HG03097 (cell line): ENCODE data around the gene MED8.
"Not testable (repeated sequence)": the region's sequence is repeated elsewhere in the genome, so short reads cannot be mapped to it uniquely, and the experiment has no call there.

ENCODE experiments used
- ATAC-seq: cut with Tn5 transposase; IDR thresholded peaks from one replicate; pipeline ENCODE4 v1.9.1; 2021; ENCODE audit not compliant: unreplicated experiment, low FRiP score

MED8 gene

GRCh38 chr1:43387976-43388599 lies 1.5 kb downstream of the MED8 start:
- ATAC-seq: no peak

- no peak for ATAC-seq
These were observed 2.9 kb downstream of the MED8 start for GRCh38 chr1:43386676-43387075.

GRCh38 chr1:43383449-43383848 lies 6.2 kb downstream of the MED8 start:
- ATAC-seq: no peak

DNA sequence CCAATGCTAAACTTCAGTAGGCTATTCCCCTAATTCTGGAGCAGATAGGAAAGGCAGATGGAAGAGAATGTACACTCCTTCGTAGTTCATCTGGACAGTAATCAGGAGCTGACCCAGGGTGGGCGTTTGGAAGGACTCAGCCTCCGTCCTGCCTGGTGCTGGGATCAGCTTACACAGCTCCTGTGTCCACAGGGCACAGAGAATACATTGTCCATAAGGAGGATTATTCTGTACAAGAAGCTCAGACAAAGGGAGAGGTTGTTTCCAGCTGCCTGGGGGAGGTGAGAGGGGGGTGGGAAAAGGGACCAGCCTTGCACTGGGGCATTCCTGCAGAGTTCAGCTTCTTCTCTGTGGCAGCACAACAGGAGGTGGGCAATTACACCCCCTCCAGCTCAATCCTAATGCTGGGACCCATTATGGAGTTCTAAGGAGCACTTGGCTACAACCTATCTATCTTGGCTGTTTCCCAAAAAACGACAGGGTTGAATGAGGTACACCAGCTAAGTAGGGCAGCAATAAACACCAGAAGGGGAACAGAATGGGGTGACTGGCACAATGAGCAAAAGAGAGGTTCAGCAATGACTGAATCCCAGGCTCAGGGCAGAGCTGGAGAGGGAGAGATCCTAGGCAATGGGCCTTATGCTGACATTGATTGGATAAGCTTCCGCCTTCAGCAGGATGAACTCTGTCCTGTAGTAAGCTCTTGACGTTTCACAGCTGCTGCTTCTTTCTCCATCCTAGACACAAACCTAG lies 7.4 kb downstream of the MED8 start:
- ATAC-seq: no peak

DNA sequence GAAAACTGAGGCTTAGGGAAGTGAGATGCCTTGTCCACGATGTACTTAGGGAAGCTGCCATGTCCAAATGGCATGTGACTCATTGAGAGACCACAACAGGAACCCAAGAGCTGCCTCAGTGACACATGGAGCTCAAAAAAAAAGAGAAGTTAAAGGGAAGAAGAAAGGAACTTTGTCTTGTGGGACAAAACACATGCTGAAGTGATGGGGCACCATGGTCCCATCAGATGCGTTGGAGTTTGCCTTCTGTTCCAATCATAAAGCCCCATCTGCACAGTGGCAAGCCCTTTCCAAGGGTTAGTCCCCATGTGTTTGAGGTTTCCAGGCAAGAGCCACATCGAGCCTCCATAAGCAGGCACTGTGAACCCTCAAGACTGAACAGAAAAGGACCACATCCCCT lies 8.0 kb downstream of the MED8 start:
- ATAC-seq: no peak

DNA sequence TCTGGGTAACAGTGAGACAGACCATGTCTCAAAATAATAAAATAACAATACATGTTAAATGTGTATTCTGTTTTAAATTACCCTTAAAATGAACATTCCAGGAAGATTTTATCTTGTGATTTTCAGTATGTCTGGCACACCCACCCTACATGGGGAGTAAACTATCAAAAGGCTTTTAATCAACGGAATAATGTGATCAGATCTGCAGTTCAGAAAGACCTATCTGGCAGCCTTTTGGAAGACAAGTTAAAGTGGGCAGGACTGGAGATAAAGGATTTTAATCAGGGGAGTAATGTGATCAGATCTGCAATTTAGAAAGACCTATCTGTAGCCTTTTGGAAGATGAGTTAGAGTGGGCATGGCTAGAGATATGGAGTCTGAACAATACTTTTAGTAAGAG lies 10.1 kb downstream of the MED8 start:
- no peak for ATAC-seq

DNA sequence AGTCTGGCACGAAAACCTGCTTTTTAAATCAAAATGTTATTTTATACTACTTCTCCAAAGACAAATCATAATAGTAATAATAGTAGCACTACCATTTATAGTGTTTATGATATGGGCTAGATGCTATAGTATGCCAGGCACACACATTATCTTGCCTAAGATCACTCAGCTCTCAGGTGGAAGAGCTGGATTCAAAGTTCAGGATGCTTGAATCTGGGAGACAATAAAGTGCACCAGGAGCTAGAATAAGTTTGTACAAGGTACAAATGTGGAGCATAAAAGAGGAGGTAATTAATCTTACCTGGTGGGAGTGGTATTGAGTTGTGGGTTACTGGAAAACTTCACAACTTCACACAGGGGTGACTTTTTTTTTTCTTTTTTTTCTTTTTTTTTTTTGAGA lies 11.8 kb downstream of the MED8 start:
- no peak for ATAC-seq

DNA sequence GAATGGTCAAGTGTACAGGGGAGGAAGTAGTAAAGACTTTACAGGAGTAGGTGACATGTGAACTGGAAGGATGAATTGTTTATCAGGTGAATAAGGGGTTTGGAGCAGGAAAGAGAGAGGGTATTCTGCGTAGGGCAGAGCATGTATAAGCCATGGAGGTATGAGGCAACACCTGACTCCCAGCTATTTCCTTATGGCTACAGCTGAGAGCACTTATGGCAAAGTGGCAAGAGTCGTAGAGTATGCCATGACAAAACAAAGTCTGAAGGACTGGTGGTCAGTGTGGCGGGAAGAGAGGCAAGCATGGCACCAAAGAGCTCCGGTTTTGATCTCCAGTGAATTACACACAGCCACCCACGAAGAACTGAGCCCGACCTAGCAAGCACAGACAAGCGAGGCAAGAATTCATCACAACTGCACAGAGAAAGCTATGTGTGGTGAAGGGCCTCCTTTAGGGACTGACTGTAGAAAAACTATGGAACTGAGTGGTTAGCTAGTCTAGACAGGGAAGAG lies 12.8 kb downstream of the MED8 start:
- ATAC-seq: no peak

DNA sequence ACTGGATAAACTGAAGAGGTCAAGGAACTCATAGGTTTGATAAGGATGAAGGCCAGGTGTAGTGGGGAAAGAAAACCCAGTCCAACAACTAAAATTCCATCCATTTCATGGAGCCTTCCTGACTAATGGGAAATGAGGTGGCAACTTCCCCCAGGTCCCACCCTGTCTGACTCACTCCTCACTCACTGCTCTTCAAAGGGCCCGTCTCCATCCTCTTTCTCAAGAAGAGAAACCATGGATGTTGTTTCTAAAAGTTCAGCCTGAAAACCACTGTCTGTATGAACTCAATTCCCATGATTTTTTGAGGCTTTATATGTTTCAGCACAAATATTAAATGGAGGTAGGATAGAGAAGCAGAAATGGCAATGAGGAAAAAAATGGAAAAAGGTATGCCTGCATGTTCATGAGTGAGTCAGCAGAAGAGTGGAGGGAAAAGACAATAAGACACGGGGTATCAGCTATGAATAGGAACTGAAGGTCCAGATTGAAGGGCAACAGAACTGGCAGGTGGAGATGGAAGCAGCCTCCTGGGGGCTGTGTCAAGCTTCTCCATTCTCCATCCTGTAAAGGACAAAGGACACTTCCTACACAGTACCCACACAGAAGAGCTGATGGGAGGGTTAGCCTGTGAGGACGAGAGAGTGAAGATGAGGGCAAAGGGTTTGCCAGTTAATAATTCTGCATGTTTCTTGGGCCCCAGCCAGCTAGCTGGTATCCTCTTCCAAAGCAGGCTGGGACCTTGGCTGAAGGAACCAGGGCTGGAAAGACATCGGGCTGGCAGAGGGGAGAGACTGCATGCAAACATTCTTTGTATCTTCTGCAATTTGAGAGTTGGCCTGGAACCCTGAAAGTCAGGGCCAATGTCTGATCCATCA lies 16.3 kb downstream of the MED8 start:
- ATAC-seq: no peak

DNA sequence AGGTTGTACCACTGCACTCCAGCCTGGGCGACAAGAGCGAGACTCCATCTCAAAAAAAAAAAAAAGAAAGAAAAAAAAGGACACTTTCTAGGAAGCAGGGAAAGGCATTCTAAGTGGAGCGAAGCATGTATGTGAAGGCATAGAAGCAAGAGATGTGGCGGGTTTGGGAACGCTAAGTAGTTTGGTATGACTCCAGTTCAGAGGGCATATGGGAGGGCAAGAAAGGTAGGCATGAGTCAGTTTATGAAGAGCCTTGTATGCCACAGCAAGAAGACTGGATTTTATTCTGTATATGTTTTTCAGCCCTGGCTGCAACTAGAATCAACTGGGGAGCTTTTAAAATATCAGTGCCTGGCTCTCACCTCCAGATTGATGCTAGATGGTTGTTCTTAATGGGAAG lies 17.4 kb downstream of the MED8 start:
- ATAC-seq: no peak

DNA sequence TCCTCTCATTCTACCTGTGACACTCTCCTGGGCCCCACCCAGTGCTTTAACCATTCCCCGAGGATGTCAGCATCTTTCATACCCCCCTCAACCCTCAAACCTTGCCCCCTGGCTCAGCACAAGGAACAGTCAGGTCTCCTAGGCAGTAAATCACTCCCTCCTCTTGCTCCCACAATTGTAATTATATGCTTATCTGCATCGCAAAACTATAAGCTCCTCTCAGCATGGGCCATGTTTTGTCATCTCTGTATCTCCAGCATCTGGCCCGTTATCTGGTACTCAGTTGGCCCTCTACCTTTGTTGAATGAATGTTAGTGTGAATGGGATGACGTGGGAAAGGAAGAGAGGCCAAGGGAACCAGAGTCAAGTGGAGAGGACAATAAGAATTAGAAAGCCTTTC lies 19.0 kb downstream of the MED8 start:
- ATAC-seq: no peak

GRCh38 chr1:43369779-43370178 lies 19.8 kb downstream of the MED8 start:
- ATAC-seq: not testable (repeated sequence)

DNA sequence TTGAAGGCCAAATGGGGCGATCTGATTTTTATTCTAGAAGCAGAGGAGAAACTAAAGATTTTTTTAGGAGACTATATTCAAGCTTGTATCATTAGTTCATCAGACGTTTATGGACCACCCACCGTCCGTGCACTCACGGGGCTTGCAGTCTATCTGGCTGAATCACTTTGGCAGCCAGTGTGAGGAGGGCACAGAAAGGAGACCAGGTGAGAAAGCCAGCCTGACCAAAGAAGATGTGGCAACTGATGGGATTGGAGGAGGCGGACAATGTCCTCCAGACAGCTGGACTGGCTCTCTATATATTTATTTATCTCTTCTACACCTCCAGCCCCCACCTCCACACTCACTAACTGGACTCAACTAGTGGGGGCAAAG lies 21.0 kb downstream of the MED8 start:
- no peak for ATAC-seq

DNA sequence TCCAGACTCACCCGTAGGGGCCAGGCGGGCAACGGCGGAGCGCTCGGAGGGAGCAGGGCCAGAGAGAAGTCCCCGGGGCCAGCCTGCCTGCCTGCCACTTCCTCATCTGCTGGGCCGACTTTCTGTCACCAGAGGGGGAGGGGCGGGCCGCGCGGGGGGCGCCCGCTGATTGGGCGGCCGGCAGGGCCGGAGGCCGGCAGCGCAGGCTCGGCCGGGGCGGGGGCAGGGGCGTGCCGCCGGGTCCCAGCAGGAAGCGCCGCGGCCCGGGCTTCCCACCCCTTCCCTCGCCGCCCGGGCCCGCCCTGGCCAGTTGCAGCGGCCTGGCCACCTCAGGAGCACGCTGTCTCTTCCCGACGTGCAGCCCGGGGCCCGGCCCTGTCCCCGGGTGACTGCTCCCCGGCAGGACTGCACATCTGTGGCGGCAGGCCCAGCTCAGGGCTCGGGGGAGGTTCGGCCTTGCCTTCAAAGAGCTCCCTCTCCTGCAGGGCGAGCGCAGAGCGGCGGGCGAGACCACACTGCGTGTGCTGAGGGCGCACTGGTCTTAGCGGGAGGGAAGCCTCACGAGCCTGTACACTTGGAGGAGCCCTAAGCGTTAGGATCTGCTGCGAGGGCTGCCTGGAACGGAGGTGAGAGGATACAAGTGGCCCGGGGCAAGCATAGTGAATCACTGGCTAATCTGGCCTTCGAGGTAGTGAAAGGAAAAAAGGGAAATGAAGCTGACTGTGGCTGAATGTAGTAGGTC lies 21.5 kb downstream of the MED8 start, which contains the start of gene ELOVL1:
TSS of gene ELOVL1 (minus strand) at position 108 of the 742 bp plus-strand sequence. CDS start 2,402 bp downstream, outside the sequence.
- peak; percentile 68 for ATAC-seq

GRCh38 chr1:43367026-43367903 lies 22.3 kb downstream of the MED8 start:
- peak; percentile 30 for ATAC-seq

DNA sequence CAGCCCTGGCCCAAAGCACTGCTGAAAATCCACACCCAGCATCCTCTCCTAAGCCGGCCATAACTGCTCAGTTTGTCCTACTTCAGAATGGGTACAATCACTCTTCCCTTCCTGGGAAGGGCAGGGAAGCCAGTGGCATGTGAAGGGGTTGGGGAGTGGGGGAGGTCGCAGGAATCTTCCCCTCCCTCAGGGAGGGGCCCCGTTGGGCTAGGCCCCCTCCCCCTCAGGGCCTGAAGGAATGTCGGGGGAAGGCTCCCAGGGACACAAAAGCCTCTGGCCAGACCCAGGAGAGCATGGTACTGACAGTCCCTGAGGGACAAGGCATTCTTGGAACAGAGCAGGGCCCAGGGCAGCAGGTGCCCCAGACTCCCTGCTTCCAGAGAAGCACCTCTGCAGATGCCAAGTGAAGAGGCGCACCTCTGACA lies 23.0 kb downstream of the MED8 start:
- ATAC-seq: no peak

GRCh38 chr1:43366179-43366578 lies 23.4 kb downstream of the MED8 start:
- ATAC-seq: no peak

- no peak for ATAC-seq
These were observed 23.9 kb downstream of the MED8 start for GRCh38 chr1:43365678-43366077.

GRCh38 chr1:43363935-43364525 lies 25.6 kb downstream of the MED8 start:
- ATAC-seq: no peak
